NAMALWA (cell line): Measurements from ENCODE around the gene PLPPR2.
"Not testable (repeated sequence)": the region's sequence is repeated elsewhere in the genome, so short reads cannot be mapped to it uniquely, and the experiment has no call there.

Experiments used
- DNase-seq: peaks from one replicate; pipeline ENCODE4 v3.0.0-alpha.2; 2015; ENCODE audit warnings: low spot score

PLPPR2 gene

GRCh38 chr19:11355160-11356073, at the start of gene PLPPR2:
Gene PLPPR2 (plus strand): TSS chr19:11355432. CDS start chr19:11357674, 2,242 bp downstream.
- DNase-seq, result peak; percentile 89

GRCh38 chr19:11306337-11306736, 48.9 kb upstream of the PLPPR2 start:
- DNase-seq, result peak; percentile 42

GRCh38 chr19:11320278-11320995, 34.8 kb upstream of the PLPPR2 start:
- not testable (repeated sequence) for DNase-seq

- no peak for DNase-seq
These were observed 33.8 kb upstream of the PLPPR2 start for GRCh38 chr19:11321191-11322126.

GRCh38 chr19:11322269-11323024, 32.8 kb upstream of the PLPPR2 start:
- no peak for DNase-seq

GRCh38 chr19:11323601-11324078, 31.6 kb upstream of the PLPPR2 start:
- no peak for DNase-seq

- peak; percentile 87 for DNase-seq
These were observed 31.1 kb upstream of the PLPPR2 start for GRCh38 chr19:11324079-11324661.

GRCh38 chr19:11324748-11325389, 30.4 kb upstream of the PLPPR2 start:
- no peak for DNase-seq

GRCh38 chr19:11325544-11325943, 29.7 kb upstream of the PLPPR2 start:
- no peak for DNase-seq

- no peak for DNase-seq
These were observed 25.1 kb upstream of the PLPPR2 start for GRCh38 chr19:11330127-11330526.

GRCh38 chr19:11331502-11331901, 23.7 kb upstream of the PLPPR2 start:
- DNase-seq, result no peak

- no peak for DNase-seq
These were observed 22.4 kb upstream of the PLPPR2 start for GRCh38 chr19:11332822-11333221.

GRCh38 chr19:11333838-11334237, 21.4 kb upstream of the PLPPR2 start:
- DNase-seq, result peak; percentile 56

GRCh38 chr19:11335449-11336146, 19.6 kb upstream of the PLPPR2 start:
- no peak for DNase-seq

- DNase-seq, result no peak
These were observed 18.2 kb upstream of the PLPPR2 start for GRCh38 chr19:11337080-11337479.

GRCh38 chr19:11338121-11338520, 17.1 kb upstream of the PLPPR2 start:
- no peak for DNase-seq

- DNase-seq, result no peak
These were observed 16.5 kb upstream of the PLPPR2 start for GRCh38 chr19:11338569-11339253.

- peak; percentile 92 for DNase-seq
These were observed 15.8 kb upstream of the PLPPR2 start, which contains the start of gene RAB3D for GRCh38 chr19:11339254-11340098. Gene RAB3D (minus strand): TSS chr19:11339657. CDS start chr19:11337399, 2,258 bp downstream.
